Chondrocyte (in vitro differentiated cells): Measurements from ENCODE around the gene TBRG4. TPM values are rescaled to one million over a fixed set of nuclear protein-coding genes. Genes with fewer than 3 reads are reported as not detected.

Experiments used
- DNase-seq: peaks from one replicate; pipeline ENCODE4 v3.0.0; 2021; ENCODE audit warnings: mixed read lengths, low spot score
- H3K27ac Mint-ChIP-seq: one replicate; pipeline ENCODE4 v1.8.0; 2021; ENCODE audit warnings: mild to moderate bottlenecking, moderate library complexity, mixed read lengths; ENCODE audit not compliant: unreplicated experiment
- H3K27me3 Mint-ChIP-seq: 2 replicates; pipeline ENCODE4 v1.8.0; 2021; ENCODE audit warnings: low read depth, mixed read lengths
- H3K36me3 Mint-ChIP-seq: 2 replicates; pipeline ENCODE4 v1.8.0; 2021; ENCODE audit warnings: low read depth, mixed read lengths
- H3K4me1 Mint-ChIP-seq: 2 replicates; pipeline ENCODE4 v1.8.0; 2021; ENCODE audit warnings: low read depth, mild to moderate bottlenecking, mixed read lengths
- H3K4me3 Mint-ChIP-seq: one replicate; pipeline ENCODE4 v1.8.0; 2021; ENCODE audit warnings: mild to moderate bottlenecking, moderate library complexity, mixed read lengths; ENCODE audit not compliant: unreplicated experiment
- H3K9me3 Mint-ChIP-seq: 2 replicates; pipeline ENCODE4 v1.8.0; 2021; ENCODE audit warnings: low read depth, mixed read lengths
- CTCF ChIP-seq: fragments of 200-600 bp; sonication (generic); IDR thresholded peaks from 2 replicates; pipeline ENCODE4 v1.5.0; 2021; ENCODE audit warnings: antibody characterized with exemption, mild to moderate bottlenecking, moderate library complexity
- total RNA-seq: library from RNA; stranded (reverse); gene quantifications from 3 replicates; pipeline ENCODE4 v1.2.1, GENCODE V29; 2021

The TBRG4 gene
- total RNA-seq, 1 donor from 2014 or later: 39.5 TPM

- H3K9me3 Mint-ChIP-seq: no peaks in the 10 kb centered on the region
- no peak overlapping the region for H3K27ac Mint-ChIP-seq
- H3K36me3 Mint-ChIP-seq: peaks cover 24% of the 10 kb centered on the region
- H3K4me3 Mint-ChIP-seq: no peak overlapping the region
- no peak for TF ChIP-seq CTCF
- no peaks in the 10 kb centered on the region for H3K27me3 Mint-ChIP-seq
- H3K4me1 Mint-ChIP-seq: peaks cover 13% of the 10 kb centered on the region
- no peak for DNase-seq
Measured at GRCh38 chr7:45071528-45071927, 40.0 kb downstream of the TBRG4 start.

- Mint-ChIP-seq H3K4me3 (no peak overlapping the region), H3K36me3 (peaks cover 20% of the 10 kb centered on the region), H3K9me3 (no peaks in the 10 kb centered on the region)
Measured at GRCh38 chr7:45070254-45070642, 41.2 kb downstream of the TBRG4 start.

GRCh38 chr7:45069444-45070253, 41.8 kb downstream of the TBRG4 start:
- no peaks in the 10 kb centered on the region for H3K27me3 Mint-ChIP-seq
- H3K4me1 Mint-ChIP-seq: peaks cover 13% of the 10 kb centered on the region
- H3K4me3 Mint-ChIP-seq: no peak overlapping the region

More at GRCh38 chr7:45070254-45070642, 41.2 kb downstream of the TBRG4 start:
- H3K27ac Mint-ChIP-seq: no peak overlapping the region
- peaks cover 13% of the 10 kb centered on the region for H3K4me1 Mint-ChIP-seq
- H3K27me3 Mint-ChIP-seq: no peaks in the 10 kb centered on the region
- no peak for DNase-seq
- TF ChIP-seq CTCF: no peak

GRCh38 chr7:45068236-45069023, 43.1 kb downstream of the TBRG4 start:
- Mint-ChIP-seq H3K36me3 (peaks cover 24% of the 10 kb centered on the region), H3K27ac (no peak overlapping the region), H3K9me3 (no peaks in the 10 kb centered on the region), H3K4me1 (peaks cover 9% of the 10 kb centered on the region), H3K27me3 (no peaks in the 10 kb centered on the region), H3K4me3 (no peak overlapping the region)
- no peak for TF ChIP-seq CTCF
- DNase-seq: peak; percentile 83

More at GRCh38 chr7:45069444-45070253, 41.8 kb downstream of the TBRG4 start:
- H3K9me3 Mint-ChIP-seq: no peaks in the 10 kb centered on the region
- TF ChIP-seq CTCF: no peak
- no peak for DNase-seq
- peaks cover 19% of the 10 kb centered on the region for H3K36me3 Mint-ChIP-seq
- no peak overlapping the region for H3K27ac Mint-ChIP-seq

- H3K4me1 Mint-ChIP-seq: peaks cover 6% of the 10 kb centered on the region
- no peaks in the 10 kb centered on the region for H3K27me3 Mint-ChIP-seq
- peak; percentile 18 for DNase-seq
- no peak overlapping the region for H3K4me3 Mint-ChIP-seq
- no peak overlapping the region for H3K27ac Mint-ChIP-seq
- no peak for TF ChIP-seq CTCF
- H3K36me3 Mint-ChIP-seq: peaks cover 16% of the 10 kb centered on the region
- H3K9me3 Mint-ChIP-seq: no peaks in the 10 kb centered on the region
Measured at GRCh38 chr7:45067582-45067981, 43.9 kb downstream of the TBRG4 start.
